ACC112 (cell line): ENCODE data around the gene RLBP1.

Source experiments
- H2AFZ ChIP-seq: fragments of 200-600 bp; sonication (generic); one replicate; pipeline ENCODE4 v1.6.0; 2017; ENCODE audit warnings: antibody characterized with exemption, low read length; ENCODE audit not compliant: unreplicated experiment
- H3K27ac ChIP-seq: fragments of 200-600 bp; sonication (generic); 2 replicates; pipeline ENCODE4 v1.5.1; 2014; ENCODE audit warnings: low read depth, mild to moderate bottlenecking, antibody characterized with exemption, low read length, moderate library complexity
- H3K27me3 ChIP-seq: fragments of 200-600 bp; sonication (generic); 2 replicates; pipeline ENCODE4 v1.6.1; 2014; ENCODE audit warnings: mild to moderate bottlenecking, antibody characterized with exemption, low read length, moderate library complexity, mixed read lengths; ENCODE audit not compliant: insufficient read depth
- H3K36me3 ChIP-seq: fragments of 200-600 bp; sonication (generic); 2 replicates; pipeline ENCODE4 v1.6.1; 2016; ENCODE audit warnings: mild to moderate bottlenecking, antibody characterized with exemption, low read length, moderate library complexity, mixed read lengths; ENCODE audit not compliant: insufficient read depth
- H3K4me1 ChIP-seq: fragments of 200-600 bp; sonication (generic); one replicate; pipeline ENCODE4 v1.6.1; 2016; ENCODE audit warnings: low read length, mixed read lengths; ENCODE audit not compliant: insufficient read depth, unreplicated experiment, control insufficient read depth
- H3K4me3 ChIP-seq: fragments of 200-600 bp; sonication (generic); 2 replicates; pipeline ENCODE4 v1.5.1; 2014; ENCODE audit warnings: mild to moderate bottlenecking, low read depth, low read length
- H3K79me2 ChIP-seq: fragments of 200-600 bp; sonication (generic); one replicate; pipeline ENCODE4 v1.6.0; 2016; ENCODE audit warnings: low read length; ENCODE audit not compliant: control insufficient read depth, unreplicated experiment, insufficient read depth

RLBP1 gene

DNA sequence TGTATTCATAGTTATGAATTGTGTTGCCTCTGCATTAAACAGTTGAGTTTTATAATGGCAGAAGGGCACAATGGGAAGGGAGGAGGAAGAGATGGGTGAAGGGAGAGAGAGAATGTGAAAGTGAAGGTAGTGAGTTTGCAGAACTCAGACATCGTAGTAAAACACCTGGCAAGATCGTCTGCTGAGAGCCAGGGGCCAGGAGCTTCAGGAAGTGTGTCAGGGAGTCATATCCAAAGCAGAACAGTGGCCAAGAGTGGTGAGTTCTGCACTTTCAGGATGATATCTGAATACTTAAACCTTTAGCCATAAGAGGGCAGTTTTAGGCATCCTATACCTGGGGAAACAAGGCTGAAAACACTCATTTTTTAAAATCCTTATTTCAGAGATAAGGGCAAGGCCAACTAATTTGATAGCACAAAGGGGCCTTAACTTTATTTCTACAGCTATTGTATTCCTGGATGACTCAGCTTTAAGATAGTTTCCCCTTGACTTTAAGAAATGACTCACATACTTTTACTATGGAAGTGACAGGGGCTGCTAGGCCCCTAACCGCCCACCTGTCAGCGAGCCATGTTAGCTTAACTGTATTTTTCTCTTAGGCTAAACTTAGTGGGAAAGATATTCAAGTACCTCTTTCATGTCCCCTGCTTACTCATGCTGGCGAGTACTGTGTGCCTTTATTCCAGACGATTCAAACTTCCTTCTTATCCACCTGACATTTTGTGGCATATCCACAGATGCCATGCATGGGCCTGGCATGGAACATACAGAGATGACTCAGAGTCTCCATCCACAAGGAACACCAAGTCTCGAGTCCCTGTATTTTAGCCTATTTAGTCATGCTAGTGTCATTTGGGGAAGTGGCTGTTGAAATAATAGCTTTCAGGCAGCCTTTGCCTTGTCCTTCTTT lies 53.9 kb downstream of the RLBP1 start:
- Histone ChIP-seq H3K4me1 (peaks cover 35% of the 10 kb centered on the region), H2AFZ (no peak overlapping the region), H3K27ac (peak overlapping the region; percentile 84), H3K79me2 (no peaks in the 10 kb centered on the region), H3K36me3 (no peaks in the 10 kb centered on the region), H3K4me3 (peak overlapping the region; percentile 39; the same call in 1 of the 2 replicates), H3K27me3 (no peaks in the 10 kb centered on the region)

DNA sequence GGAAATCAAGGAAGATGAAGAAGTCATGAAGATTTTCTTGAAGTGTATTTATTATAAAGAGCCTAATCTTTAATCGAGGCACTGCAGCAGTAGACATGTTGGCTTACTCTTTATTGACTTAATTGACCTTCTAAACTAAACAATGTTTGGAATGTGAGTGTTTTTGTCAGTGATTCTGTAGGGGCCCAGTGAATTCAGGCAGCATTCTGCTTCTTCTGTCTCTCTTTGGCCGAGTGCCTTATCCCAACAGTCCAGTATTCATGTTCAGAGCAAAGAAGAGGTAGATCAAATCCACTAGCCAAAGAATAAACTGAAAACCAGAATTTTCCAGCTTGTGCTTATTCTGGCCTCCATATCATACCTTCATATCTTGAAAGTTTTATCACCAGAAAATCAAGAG lies 55.7 kb downstream of the RLBP1 start:
- no peak overlapping the region for H2AFZ ChIP-seq
- H3K4me1 ChIP-seq: peaks cover 35% of the 10 kb centered on the region
- no peaks in the 10 kb centered on the region for H3K79me2 ChIP-seq
- H3K36me3 ChIP-seq: no peaks in the 10 kb centered on the region
- no peak overlapping the region for H3K4me3 ChIP-seq
- H3K27ac ChIP-seq: peak overlapping the region; percentile 12
- H3K27me3 ChIP-seq: no peaks in the 10 kb centered on the region

- Histone ChIP-seq H3K27ac (no peak overlapping the region), H2AFZ (no peak overlapping the region), H3K4me1 (peaks cover 35% of the 10 kb centered on the region), H3K79me2 (no peaks in the 10 kb centered on the region), H3K27me3 (no peaks in the 10 kb centered on the region), H3K36me3 (no peaks in the 10 kb centered on the region), H3K4me3 (no peak overlapping the region)
Observed at GRCh38 chr15:89164712-89165211, 56.6 kb downstream of the RLBP1 start.

DNA sequence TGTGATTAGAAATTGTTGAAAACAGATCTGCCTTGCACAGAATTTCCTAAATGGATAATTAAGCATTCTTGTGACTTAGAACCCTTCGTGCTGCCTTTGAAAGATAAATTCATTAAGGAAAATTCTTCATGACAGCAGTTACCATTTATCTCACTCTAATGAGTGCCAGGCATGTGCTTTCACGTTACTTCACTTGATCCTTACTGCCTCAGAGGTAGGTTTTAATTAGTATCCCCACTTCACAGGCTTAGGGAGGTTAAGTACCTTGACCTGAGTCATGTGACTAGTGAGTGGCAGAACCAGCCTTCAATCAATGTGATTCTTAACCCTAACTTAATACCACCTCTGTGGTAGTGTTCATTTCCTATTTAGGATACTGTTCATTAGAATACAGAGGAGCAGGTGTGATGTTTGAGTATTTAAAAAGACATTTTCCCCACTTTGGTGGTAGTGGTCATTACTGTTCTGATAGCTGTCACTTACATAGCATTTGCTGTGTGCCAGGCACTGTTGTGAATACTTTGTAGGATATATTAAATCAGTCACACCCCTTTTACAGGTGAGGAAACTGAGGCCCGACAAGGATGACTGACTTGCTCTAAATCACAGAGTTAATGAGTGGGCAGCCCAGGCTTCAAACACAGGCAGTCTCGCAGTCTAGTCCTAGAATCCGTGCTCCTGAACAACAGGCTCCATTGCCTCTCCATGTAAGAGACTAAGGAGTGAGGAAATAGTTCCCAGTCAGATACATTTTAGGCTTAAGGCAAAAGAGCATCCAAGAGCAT lies 57.9 kb downstream of the RLBP1 start:
- Histone ChIP-seq H3K27ac (no peak overlapping the region), H3K79me2 (no peaks in the 10 kb centered on the region), H3K4me1 (peaks cover 32% of the 10 kb centered on the region), H3K27me3 (no peaks in the 10 kb centered on the region), H3K36me3 (no peaks in the 10 kb centered on the region), H2AFZ (no peak overlapping the region), H3K4me3 (no peak overlapping the region)

GRCh38 chr15:89161666-89162065 lies 59.7 kb downstream of the RLBP1 start:
- H3K4me1 ChIP-seq: peaks cover 14% of the 10 kb centered on the region

More at GRCh38 chr15:89161666-89162065, 59.7 kb downstream of the RLBP1 start:
- no peak overlapping the region for H2AFZ ChIP-seq
- H3K79me2 ChIP-seq: no peaks in the 10 kb centered on the region
- H3K36me3 ChIP-seq: peaks cover 7% of the 10 kb centered on the region; the same call in 1 of the 2 replicates
- no peak overlapping the region for H3K27ac ChIP-seq
- no peak overlapping the region for H3K4me3 ChIP-seq
- H3K27me3 ChIP-seq: no peaks in the 10 kb centered on the region
